Measurements from ENCODE around the gene SEMA3A.

The SEMA3A gene

DNA sequence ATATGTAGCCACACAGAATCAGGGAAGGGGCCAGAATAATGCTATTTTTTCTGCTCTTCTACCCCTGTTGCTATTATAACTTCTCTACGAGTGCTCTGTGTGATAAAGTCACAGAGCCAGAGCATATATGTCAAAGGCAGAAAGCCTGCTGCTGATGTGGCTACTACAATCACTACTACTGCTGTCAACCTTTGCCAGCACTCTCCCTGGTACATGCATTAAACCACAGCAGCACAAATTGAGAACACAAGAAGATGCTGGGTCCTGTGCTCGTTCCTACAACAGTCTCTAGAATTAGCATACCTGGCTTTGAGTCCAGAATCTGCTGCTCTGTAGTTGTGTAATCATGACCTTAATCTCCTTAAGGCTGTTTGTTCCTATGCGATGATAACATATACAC lies 108.6 kb downstream of the SEMA3A start:
- DNase-seq (ENCODE audit: low read depth), result no peak
- TF ChIP-seq, protein P1, sequence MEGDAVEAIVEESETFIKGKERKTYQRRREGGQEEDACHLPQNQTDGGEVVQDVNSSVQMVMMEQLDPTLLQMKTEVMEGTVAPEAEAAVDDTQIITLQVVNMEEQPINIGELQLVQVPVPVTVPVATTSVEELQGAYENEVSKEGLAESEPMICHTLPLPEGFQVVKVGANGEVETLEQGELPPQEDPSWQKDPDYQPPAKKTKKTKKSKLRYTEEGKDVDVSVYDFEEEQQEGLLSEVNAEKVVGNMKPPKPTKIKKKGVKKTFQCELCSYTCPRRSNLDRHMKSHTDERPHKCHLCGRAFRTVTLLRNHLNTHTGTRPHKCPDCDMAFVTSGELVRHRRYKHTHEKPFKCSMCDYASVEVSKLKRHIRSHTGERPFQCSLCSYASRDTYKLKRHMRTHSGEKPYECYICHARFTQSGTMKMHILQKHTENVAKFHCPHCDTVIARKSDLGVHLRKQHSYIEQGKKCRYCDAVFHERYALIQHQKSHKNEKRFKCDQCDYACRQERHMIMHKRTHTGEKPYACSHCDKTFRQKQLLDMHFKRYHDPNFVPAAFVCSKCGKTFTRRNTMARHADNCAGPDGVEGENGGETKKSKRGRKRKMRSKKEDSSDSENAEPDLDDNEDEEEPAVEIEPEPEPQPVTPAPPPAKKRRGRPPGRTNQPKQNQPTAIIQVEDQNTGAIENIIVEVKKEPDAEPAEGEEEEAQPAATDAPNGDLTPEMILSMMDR (IDR thresholded peaks at IDR 0.05; ENCODE audit: low read depth, low read length, missing control alignments), result no peak
- in situ Hi-C loops (cut with HindIII; ENCODE audit: low sequenced_read_pairs), result no loop called here
- H3K4me3 ChIP-seq (ENCODE audit: low read depth, low read length), result no peak overlapping the region

DNA sequence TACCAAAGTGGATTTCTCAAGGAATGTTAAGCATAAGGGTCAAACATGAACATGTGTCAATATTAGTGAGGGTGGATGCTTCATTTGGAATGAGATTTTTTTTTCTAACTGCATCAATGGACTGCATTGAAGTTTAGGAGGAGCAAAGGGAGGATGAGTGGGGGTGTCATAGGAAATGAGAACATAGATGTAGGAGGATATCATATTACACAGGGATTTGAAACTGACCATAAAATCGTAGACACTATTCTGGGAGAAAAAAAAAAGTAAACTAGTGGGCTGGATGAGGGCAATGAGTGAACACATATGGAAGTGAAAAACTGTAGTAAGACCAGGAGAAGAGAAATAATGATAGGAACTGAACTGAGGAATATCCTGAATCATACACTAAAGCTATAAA lies 109.4 kb downstream of the SEMA3A start:
- no peak for DNase-seq (ENCODE audit: low read depth)

DNA sequence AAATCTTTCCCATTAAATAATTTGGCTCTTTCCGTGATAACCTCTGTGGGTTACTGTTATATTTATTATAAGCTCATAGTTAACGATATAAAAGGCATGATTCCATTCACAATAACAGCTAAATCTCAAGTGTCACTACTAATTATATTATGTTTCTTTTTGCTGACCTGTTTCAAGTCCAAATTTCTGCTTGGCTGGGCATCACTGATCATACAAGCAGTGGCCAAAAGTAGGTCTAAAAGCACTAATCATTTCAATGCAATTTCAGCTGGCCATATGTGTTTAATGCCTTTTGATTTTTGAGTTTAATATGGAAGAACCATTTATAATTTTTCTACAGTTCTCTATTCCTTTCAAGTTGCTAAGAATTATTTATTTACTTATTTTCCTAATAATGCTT lies 110.7 kb downstream of the SEMA3A start:
- DNase-seq (ENCODE audit: low read depth), result no peak
- TF ChIP-seq, protein P1 (IDR thresholded peaks at IDR 0.05; ENCODE audit: low read depth, low read length, missing control alignments), result no peak
- in situ Hi-C loops (cut with HindIII; ENCODE audit: low sequenced_read_pairs), result no loop called here
- no peak overlapping the region for H3K4me3 ChIP-seq (ENCODE audit: low read depth, low read length)

More for the DNA sequence above, 109.4 kb downstream of the SEMA3A start:
- TF ChIP-seq, protein P1 (IDR thresholded peaks at IDR 0.05; ENCODE audit: low read depth, low read length, missing control alignments), result no peak
- in situ Hi-C loops (cut with HindIII; ENCODE audit: low sequenced_read_pairs), result no loop called here
- H3K4me3 ChIP-seq (ENCODE audit: low read depth, low read length), result no peak overlapping the region

DNA sequence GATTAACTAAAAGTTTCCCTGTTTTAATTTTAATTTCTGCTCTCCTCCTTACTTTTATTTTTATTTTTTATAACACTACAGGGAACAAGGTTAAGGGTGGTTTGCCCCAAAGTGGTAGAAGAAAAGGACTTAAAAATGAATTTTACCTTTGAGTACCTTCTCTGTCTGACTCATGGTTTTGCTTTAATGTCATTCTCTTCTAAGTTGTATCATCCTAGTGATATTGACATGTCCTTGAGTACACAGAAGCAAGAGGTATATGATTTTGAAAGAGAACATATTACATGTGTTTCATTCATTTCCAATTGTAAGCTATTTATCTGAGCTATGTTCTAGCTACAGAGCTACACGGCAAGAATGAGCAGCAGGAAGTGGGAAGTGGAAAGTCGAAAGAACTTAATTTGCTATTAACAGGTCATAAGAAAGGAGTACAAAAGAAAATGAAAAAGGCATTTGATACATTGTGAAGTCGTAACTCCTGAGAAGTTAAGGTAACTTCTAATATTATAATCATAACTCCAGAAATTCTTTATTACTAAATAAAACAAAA lies 112.5 kb downstream of the SEMA3A start:
- TF ChIP-seq, protein P1 (IDR thresholded peaks at IDR 0.05; ENCODE audit: low read depth, low read length, missing control alignments), result no peak
- in situ Hi-C loops (cut with HindIII; ENCODE audit: low sequenced_read_pairs), result no loop called here
- H3K4me3 ChIP-seq (ENCODE audit: low read depth, low read length), result no peak overlapping the region
- no peak for DNase-seq (ENCODE audit: low read depth)

DNA sequence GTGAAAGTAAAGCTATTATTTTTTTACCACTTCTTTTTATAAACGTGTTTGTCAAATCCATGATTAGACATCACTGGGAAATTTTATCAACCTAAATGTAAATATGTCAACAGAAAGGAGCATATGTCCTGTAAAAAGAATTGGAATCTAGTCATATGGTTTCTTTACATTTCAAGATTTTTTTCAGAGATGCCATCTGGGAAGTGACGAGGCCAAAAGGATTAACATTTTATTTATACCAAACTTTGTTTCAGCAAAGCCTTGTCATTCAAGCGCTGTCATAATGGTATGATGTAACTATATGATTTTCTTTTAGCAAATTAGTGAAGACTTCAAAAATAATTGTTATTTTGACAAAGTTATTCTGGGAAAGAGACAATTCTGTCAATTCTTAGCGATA lies 117.3 kb downstream of the SEMA3A start:
- TF ChIP-seq, protein P1 (IDR thresholded peaks at IDR 0.05; ENCODE audit: low read depth, low read length, missing control alignments), result no peak
- no peak for DNase-seq (ENCODE audit: low read depth)
- in situ Hi-C loops (cut with HindIII; ENCODE audit: low sequenced_read_pairs), result no loop called here
- H3K4me3 ChIP-seq (ENCODE audit: low read depth, low read length), result no peak overlapping the region

DNA sequence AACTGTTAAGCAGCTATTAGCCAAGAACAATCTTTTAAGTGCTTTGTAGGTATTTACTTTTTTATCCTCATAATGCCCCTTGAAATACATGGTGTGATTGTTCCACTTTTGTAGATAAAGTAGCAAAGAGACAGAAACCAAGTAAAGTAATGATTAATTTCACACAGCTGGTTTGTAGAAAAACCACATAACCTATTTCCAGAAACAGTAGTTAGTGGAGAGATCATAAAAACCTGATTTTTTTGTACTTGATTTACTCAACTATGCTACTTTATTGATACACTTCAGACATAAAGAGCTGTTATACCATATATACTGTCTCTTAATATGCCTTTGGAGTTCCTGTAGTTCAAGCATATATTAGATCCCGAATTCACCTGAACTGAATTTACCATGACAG lies 118.4 kb downstream of the SEMA3A start:
- in situ Hi-C loops (cut with HindIII; ENCODE audit: low sequenced_read_pairs), result no loop called here
- DNase-seq (ENCODE audit: low read depth), result no peak
- TF ChIP-seq, protein P1 (IDR thresholded peaks at IDR 0.05; ENCODE audit: low read depth, low read length, missing control alignments), result no peak

More for the DNA sequence above, 118.4 kb downstream of the SEMA3A start:
- no peak overlapping the region for H3K4me3 ChIP-seq (ENCODE audit: low read depth, low read length)
